Psoas muscle (tissue), 8 donors: ENCODE data around the gene RAI1. TPM values are rescaled to one million over a fixed set of nuclear protein-coding genes. Genes with fewer than 3 reads are reported as not detected.
A peak's percentile ranks its signal among the peaks of the same experiment; 100 is the strongest.

Source experiments
- ATAC-seq, 4 donors: fragments of 200-7000 bp; cut with Tn5 transposase; one replicate each; pipeline ENCODE4 v1.9.1; 2020; ENCODE audit warnings: moderate library complexity in 3 of 4, mild to moderate bottlenecking in 2 of 4
- DNase-seq, 2 donors: peaks; one replicate each; pipeline ENCODE4 v3.0.0-alpha.2; 2020
- H3K27ac ChIP-seq: fragments of 200-600 bp; one replicate; pipeline ENCODE4 v1.8.0; 2022
- H3K27me3 ChIP-seq, 3 donors: fragments of 200-600 bp in 1 of 3; one replicate each; pipeline versions ENCODE4 v1.6.1 to v1.8.0; 2013 to 2022; ENCODE audit warnings: low read length in 2 of 3, mild to moderate bottlenecking in 2 of 3, moderate library complexity in 1 of 3; ENCODE audit not compliant: insufficient read depth in 3 of 3
- H3K36me3 ChIP-seq, 2 donors: fragments of 200-600 bp in 1 of 2; one replicate each; pipeline versions ENCODE4 v1.6.1 to v1.8.0; 2013 to 2022; ENCODE audit warnings: low read depth in 1 of 2, mild to moderate bottlenecking in 1 of 2, moderate library complexity in 1 of 2; ENCODE audit not compliant: insufficient read depth in 1 of 2
- H3K4me1 ChIP-seq: fragments of 200-600 bp; one replicate; pipeline ENCODE4 v1.8.0; 2022
- H3K4me3 ChIP-seq: fragments of 200-600 bp; one replicate; pipeline ENCODE4 v1.8.0; 2022; ENCODE audit warnings: mild to moderate bottlenecking
- H3K9me3 ChIP-seq: fragments of 200-600 bp; one replicate; pipeline ENCODE4 v1.8.0; 2022
- WGBS, 3 donors: extraction: QIAGEN DNeasy Blood & Tissue Kit; methylation state at CpG; one replicate each; pipeline versions ENCODE4 v1.1.6 to v1.1.7; 2013; 5-methylcytosine and 5-hydroxymethylcytosine counted together
- intact Hi-C, 2 donors: fragments of 100-400 bp; cut with DNase I; formaldehyde crosslinking; loops; one replicate each; pipeline versions ENCODE4 v1.11.0 to v1.14.2; 2022
- polyA plus RNA-seq, 3 donors: library from polyadenylated mRNA; stranded (reverse); fragments of 200-250 nt; gene quantifications; one replicate each; pipeline ENCODE4 v1.2.3, GENCODE V29; 2013
- total RNA-seq, 4 donors: library from RNA; stranded (reverse); fragmentation: NEBNext Ultra II Directional in 2 of 4; extraction: Animal tissue kit (Norgen Biotek cat#: 25700) in 2 of 4; gene quantifications; one replicate each; pipeline versions ENCODE4 v1.2.1 to v1.2.4, GENCODE V29; 2021 to 2023
- TF ChIP-seq, protein P1 (sequence below): fragments of 200-600 bp; IDR thresholded peaks from one replicate; pipeline ENCODE4 v1.8.0; 2022; ENCODE audit warnings: antibody characterized with exemption
- donor health status: healthy with polysubstance abuse.
- donor health status: DM: no; HTN: no; CAD: no; lungs with moderate emphysema.
- donor health status: Bipolar disorder and iron deficiency.
- donor health status: healthy.
- donor health status: DM: yes; HTN: yes; CAD: no.
- donor health status: DM: no; HTN: no; CAD: no.
- donor health status: DM: no; HTN: no; CAD: no.
- donor health status: DM: yes; HTN: yes; CAD: no.

The RAI1 gene
- total and polyA plus RNA-seq, 7 donors, result 4.0 to 9.0 (median 7.1) TPM

DNA sequence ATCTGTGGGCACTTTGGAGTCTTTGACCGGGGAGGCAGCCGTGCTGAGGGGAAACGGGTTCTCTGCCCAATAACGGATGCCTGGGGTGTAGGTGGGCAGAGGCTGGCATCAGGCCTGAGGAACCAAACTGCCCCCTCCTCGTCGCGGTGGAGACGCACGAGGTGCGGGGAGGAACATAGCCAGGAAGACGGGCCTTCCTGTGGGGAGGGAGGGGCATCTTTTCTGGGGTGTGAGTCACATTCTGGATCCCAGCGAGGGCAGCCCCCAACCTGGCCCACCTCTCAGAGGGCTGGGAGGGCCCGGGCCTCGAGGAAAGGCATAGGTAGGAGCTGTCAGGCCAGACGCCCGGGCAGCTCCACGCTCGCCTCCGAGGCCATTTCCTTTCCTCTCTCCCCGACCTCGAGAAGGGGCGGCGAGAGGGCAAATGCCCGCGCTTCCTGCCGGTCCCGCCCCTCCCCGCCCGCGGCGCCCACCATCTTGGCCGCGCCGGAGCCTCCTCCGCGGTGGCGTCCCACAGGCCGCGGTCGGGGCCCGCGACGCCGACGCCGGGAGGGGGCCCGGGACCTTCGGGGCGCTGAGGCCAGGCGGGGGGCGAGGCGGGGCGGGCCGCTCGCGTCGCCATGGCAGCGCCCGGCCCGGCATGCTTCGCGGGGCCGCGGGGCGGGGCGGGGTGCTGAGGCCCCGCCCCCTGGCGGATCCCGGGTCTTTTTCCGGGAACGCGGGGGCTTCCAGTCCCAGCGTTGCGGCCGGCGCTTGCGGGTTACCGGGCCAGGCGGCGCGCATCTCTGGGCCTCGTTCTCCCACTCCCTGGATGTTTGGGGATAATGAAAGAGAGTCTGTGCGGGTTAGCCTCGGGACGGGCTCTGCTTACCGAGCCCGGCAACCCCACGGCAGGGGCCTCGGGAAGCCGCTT, 13.2 kb downstream of the RAI1 start:
- TF ChIP-seq, protein P1, sequence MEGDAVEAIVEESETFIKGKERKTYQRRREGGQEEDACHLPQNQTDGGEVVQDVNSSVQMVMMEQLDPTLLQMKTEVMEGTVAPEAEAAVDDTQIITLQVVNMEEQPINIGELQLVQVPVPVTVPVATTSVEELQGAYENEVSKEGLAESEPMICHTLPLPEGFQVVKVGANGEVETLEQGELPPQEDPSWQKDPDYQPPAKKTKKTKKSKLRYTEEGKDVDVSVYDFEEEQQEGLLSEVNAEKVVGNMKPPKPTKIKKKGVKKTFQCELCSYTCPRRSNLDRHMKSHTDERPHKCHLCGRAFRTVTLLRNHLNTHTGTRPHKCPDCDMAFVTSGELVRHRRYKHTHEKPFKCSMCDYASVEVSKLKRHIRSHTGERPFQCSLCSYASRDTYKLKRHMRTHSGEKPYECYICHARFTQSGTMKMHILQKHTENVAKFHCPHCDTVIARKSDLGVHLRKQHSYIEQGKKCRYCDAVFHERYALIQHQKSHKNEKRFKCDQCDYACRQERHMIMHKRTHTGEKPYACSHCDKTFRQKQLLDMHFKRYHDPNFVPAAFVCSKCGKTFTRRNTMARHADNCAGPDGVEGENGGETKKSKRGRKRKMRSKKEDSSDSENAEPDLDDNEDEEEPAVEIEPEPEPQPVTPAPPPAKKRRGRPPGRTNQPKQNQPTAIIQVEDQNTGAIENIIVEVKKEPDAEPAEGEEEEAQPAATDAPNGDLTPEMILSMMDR, result no peak
- peak; percentile 79 to 84 for DNase-seq
- peaks cover 61% of the 10 kb centered on the region for H3K4me1 ChIP-seq
- no peaks in the 10 kb centered on the region for H3K36me3 ChIP-seq
- WGBS, 3 donors, result 1 to 2% (median 1%) methylated on average over 36 to 90 of the region's 90 CpGs
- H3K9me3 ChIP-seq, result no peaks in the 10 kb centered on the region
- peak overlapping the region; percentile 75 for H3K4me3 ChIP-seq
- intact Hi-C loops, result loop anchor here in 1 of 2 donors (2.0 to 5.0 kb wide), 2 partner anchors 48 to 88 kb away; no protein-coding TSS in a partner anchor
- H3K27ac ChIP-seq, result peak overlapping the region; percentile 93
- peak; percentile 73 to 79 (median 75) for ATAC-seq
- H3K27me3 ChIP-seq, result no peaks in the 10 kb centered on the region

DNA sequence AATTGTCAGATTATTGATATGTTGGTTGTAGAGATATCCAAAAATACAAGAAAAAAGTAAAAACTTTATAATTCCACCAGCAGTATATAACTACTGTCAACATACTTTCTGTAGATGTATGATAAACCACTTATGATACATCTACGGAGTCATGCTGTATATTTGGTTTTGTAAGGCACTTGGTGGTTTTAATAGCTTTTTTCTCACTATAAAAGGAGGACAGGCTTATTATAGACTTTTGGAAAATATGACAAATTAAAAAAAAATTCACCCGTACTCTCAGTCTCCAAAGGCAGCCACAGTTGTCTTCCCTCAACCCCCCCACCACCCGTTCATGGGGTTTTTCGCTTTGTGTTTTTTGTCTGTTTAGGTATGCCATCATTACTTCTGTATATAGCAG, 14.8 kb downstream of the RAI1 start:
- DNase-seq (no peak), ATAC-seq (no peak)
- H3K27me3 ChIP-seq, result no peaks in the 10 kb centered on the region
- H3K27ac ChIP-seq, result peak overlapping the region; percentile 93
- H3K4me3 ChIP-seq, result no peak overlapping the region
- TF ChIP-seq, protein P1, result no peak
- peaks cover 65% of the 10 kb centered on the region for H3K4me1 ChIP-seq
- no peaks in the 10 kb centered on the region for H3K9me3 ChIP-seq
- 77 to 83% (median 77%) methylated on average over 4 of the region's 4 CpGs for WGBS, 3 donors
- intact Hi-C loops, result loop anchor here in 1 of 2 donors (5.0 kb wide), 1 partner anchor 46 kb away; no protein-coding TSS in a partner anchor
- H3K36me3 ChIP-seq, result no peaks in the 10 kb centered on the region

DNA sequence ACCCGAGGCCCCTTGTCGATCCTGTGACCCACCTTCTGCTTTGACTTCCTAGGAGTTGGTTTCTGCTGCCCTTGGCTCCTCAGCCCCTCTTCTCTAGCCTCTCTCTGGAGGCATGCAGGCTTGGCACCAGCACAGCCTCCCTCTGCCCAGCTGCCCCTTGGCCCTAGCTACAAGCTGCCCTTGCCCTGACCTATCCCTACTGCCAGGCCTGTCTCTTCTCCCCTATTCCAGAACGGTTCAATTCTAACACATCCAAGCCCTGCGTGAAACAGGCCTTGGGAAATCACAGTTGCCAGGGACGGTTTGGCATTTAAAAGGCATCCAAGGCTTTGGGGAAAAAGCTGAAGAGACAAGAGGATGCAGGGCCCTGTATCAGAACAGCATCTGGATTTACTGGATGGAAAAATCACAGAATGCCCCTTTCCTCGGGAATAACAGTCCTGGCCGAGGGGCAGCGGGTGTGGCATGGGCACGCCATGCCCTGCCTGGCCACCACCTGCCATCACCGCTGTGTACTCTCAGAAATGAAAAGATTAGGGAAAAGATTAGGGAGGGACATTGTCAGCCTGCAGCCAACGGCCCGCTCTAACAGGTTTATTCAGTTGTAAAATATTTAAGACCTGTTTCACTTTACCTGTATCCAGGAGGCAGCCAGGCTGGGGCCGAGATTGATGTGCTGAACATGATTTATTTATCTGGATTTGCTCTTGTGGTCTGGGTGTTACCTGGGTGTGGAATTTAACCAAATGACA, 15.8 kb downstream of the RAI1 start:
- no peak for ATAC-seq
- no peaks in the 10 kb centered on the region for H3K27me3 ChIP-seq
- peaks cover 59% of the 10 kb centered on the region for H3K4me1 ChIP-seq
- H3K27ac ChIP-seq, result peak overlapping the region; percentile 93
- intact Hi-C loops, result loop anchor here in 1 of 2 donors (5.0 kb wide), 1 partner anchor 45 kb away; no protein-coding TSS in a partner anchor
- no peak for DNase-seq
- no peaks in the 10 kb centered on the region for H3K36me3 ChIP-seq
- H3K4me3 ChIP-seq, result no peak overlapping the region
- H3K9me3 ChIP-seq, result no peaks in the 10 kb centered on the region
- 40 to 55% (median 42%) methylated on average over 13 of the region's 13 CpGs for WGBS, 3 donors
- TF ChIP-seq, protein P1, result no peak

- no peaks in the 10 kb centered on the region for H3K27me3 ChIP-seq
- peak overlapping the region; percentile 13 for H3K27ac ChIP-seq
- no peak for DNase-seq
- no peak for ATAC-seq
- no peak overlapping the region for H3K4me3 ChIP-seq
- TF ChIP-seq, protein P1, result no peak
- H3K36me3 ChIP-seq, result no peaks in the 10 kb centered on the region
- intact Hi-C loops, result loop anchor here in 1 of 2 donors (5.0 kb wide), 1 partner anchor 44 kb away; no protein-coding TSS in a partner anchor
- H3K4me1 ChIP-seq, result peaks cover 54% of the 10 kb centered on the region
- WGBS, 3 donors, result 62 to 73% (median 64%) methylated on average over 5 of the region's 5 CpGs
- no peaks in the 10 kb centered on the region for H3K9me3 ChIP-seq
Measured at GRCh38 chr17:17698371-17698770, 17.1 kb downstream of the RAI1 start.
